GM12892 (cell line): ENCODE data around the gene HDAC4.

ENCODE experiments used
- POLR2A ChIP-seq: IDR thresholded peaks from 2 replicates; pipeline ENCODE4 v1.6.1; 2011; ENCODE audit warnings: low read depth, low read length, control low read depth
- POLR2AphosphoS5 ChIP-seq: IDR thresholded peaks from 2 replicates; pipeline ENCODE4 v1.6.1; 2011; ENCODE audit warnings: low read depth, low read length, control low read depth

DNA sequence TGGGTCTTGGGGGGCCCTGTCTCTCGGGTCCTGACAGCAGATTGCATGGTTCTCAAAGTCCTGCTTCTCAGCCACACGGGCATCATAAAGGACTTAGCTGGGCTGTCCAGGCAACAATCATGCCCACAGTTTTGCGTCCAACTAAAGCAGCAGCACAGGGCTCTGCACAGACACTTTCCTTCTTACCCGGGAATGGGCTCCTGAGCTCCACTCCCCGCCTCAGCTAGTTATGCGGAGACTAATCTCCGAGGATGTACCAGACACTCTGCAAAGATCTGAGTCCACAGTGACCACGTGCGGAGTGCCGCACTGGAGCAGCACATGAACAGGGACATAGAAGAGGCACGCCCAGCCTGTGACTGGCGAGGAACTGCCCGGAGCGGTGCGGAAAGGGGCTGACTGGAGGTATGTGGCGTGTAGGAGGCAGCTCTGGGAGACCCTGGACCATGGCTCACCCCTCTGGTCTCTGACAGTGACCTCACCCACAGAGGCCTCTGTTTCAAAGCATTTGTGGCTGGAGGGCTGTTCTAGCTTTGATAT is 270.0 kb downstream of the HDAC4 start:
- TF ChIP-seq POLR2A, result no peak
- TF ChIP-seq POLR2AphosphoS5, result no peak
